ENCODE results near the gene CELF2.

Gene CELF2

DNA sequence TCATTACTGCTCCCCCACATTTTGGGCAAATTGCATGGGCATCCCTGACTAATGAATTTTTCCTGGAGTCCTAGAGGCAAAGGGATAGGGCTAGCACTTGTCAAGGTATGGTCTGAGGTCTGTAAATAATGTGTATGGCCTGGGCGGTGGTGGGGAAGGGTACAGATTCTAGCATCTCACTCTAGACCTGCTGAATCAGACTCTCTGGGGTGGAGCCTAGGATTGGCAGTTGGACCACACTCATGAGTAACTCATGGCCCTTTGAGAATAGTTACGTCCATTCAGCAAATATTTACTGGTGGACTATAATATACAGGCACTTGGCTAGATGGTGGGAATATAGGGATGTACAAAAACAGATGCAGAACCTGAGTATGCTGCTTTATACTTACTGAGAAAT is 118.0 kb downstream of the CELF2 start:
- no peak for DNase-seq

- no peak for DNase-seq
These were observed 120.8 kb downstream of the CELF2 start for GRCh38 chr10:11138314-11139033.

DNA sequence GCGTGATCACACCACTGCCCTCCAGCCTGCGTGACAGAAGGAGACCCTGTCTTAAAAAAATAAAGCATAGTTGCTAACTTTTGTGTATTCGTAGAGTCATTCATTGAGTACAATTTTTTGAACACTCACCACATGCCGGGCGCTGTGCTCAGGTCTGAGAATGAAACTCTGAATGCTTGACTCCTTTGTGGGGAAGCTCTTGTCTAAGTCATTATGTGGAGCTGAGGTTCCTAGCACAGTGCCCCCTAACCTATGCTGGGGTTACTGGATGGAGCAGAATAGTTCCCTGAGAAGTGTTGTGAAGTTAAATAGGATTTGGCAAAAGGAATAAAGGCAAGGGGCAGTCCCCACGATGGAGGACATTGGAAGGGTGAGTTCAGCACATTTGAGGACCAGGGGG is 123.3 kb downstream of the CELF2 start:
- no peak for DNase-seq

DNA sequence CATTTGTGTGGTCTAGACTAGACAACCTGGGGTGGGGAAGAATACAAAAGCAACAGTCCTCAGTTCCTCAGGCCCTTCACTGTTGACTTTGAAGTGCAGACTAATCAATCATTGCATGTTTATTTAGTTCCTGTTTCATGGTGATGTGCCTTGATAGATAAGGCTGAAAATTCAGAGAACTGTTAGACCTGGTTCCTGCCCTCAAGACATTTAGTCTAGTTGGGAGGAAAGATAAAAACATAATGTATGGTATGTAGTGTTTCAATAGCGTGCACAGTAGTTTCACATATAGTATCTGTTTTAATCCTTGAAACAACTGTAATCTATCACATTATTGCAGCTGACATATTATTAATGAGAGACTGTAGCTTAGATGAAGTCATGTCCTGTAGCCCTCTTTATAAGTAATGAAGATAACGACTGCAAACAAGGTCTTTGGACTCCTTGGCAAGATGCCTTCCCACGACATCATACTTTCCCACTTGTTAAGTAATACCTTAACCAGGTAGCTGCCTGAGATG is 124.0 kb downstream of the CELF2 start:
- no peak for DNase-seq

GRCh38 chr10:11142777-11143176 is 125.1 kb downstream of the CELF2 start:
- no peak for DNase-seq

GRCh38 chr10:11143242-11143641 is 125.6 kb downstream of the CELF2 start:
- no peak for DNase-seq

DNA sequence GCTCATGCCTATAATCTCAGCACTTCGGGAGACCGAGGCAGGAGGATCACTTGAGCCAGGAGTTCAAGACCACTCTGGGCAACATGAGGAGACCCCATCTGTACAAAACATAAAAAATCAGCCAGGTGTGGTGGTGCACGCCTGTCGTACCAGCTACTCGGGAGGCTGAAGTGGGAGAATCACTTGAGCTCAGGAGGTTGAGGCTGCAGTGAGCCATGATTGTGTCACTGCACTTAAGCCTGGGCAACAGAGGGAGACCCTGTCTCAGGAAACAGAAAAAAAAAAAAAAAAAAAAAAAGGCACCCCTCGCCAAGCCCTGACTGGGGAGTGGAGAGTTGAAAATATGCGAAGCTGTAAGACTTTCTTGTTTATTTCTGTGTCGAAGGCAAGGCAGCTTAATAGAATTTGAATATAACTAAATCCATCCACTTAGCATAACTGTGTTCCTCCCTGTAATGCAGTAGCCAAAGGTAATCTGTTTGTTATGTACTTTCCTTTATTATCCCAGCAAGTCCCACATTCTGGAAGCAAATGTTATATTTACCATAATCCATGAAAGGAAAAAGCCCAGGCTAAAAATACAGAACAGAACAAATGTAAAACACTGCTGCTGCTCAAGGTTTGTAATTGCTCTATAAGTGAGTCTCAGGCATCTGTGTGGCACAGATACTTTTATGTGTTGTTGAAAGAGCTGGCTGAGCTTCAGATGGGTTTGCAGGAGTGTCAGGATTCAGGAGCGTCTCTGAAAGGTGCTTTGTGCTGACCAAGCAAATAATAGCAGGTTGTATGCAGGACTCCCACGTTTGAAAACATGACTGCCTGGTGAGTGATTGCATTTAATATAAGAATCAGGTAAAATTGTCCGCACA is 127.2 kb downstream of the CELF2 start:
- no peak for DNase-seq

DNA sequence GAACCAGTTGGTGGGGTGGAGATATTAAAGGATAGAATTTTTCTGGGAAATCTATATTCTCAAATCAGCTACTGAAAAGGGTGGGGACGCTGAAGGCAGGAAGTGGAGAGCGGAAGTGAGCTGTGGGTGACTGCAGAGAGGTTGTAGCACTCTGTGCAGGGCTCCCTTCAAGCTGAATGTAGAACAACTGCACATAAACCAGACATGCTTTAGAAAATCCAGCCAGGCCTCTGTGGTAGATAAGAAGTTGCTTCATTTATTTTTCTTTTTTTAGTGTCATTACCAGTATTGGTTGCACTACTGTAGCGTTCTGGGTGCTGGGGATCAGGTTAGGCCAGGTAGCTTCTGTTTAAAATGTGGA is 127.8 kb downstream of the CELF2 start:
- no peak for DNase-seq

DNA sequence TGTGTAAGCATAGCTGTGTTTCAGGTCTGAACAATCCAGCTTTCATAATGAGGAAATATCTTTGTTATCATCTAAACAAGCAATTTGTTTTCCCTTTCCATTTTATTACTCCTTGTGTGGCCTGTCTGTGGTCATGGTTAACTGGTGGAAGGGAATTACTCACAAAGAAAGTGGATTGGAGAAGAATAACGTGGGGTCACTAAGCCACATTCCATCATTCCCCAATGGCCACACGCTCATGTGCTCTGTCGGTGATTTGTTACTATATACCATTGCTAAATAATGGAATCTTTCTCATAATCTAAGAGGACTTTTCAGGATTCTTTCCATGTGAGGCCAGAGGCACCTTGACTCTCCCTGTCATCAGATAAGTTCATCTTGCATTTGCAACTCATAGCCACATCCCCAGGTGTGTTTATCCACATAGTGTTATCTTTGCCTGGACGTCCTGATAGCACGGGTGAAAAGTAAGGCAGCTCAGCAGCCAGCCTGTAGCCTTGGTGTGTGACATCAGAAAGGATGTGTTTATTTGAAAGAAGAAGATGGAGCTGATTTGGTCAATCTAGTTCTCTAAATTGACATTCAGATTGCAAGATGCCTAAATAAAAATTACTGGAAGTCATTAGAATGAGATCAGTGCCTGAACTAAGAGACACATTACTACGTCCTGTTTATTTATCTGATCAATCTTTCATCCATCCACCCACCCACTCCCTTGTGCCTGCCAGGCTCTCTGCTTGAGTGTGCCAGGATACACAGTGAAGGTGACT is 128.9 kb downstream of the CELF2 start:
- DNase-seq: peak; percentile 49

- DNase-seq: no peak
These were observed 130.1 kb downstream of the CELF2 start for GRCh38 chr10:11147722-11148121.

- DNase-seq: no peak
These were observed 130.7 kb downstream of the CELF2 start for GRCh38 chr10:11148142-11149028.

GRCh38 chr10:11149807-11150141 is 132.1 kb downstream of the CELF2 start:
- DNase-seq: peak; percentile 14

GRCh38 chr10:11150231-11150731 is 132.6 kb downstream of the CELF2 start:
- no peak for DNase-seq

GRCh38 chr10:11150879-11151415 is 133.3 kb downstream of the CELF2 start:
- no peak for DNase-seq

DNA sequence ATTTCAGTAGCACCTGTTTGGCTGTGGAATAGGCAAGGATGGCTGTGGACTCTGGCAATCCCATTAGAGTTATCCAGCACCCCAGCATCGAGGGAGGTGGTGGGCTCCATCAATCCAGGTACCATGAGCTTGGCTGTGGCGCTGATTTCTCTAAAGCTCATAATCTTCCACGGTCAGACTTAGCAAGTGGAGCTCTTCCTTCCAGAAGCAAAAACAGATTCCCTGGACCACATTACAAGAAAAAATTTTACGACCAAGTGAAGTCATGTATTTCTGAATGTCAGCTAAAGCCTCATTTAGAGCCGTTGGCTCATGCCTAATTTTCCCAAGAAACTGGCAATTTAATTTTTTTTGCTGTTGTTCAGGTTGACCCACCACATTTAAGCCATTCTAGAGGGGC is 135.1 kb downstream of the CELF2 start:
- DNase-seq: no peak

DNA sequence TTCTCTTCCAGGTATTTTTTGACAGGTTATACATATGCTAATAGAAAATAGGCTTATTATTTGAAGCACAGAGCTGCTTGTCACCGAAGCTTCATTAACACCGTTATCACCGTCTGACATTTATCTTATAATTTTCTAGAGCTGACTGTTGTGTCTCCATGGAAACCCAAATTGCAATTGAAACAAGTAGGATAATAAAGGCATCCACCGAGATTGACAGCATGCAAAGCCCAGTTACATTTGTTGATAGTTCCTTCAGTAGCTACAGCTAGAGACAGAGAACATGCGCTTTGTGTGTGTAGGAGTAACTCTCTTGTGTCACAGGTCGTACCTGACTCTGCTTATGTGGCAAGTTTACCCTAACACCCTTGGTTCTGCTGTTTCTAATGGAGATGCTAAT is 135.6 kb downstream of the CELF2 start:
- DNase-seq: no peak

- DNase-seq: no peak
These were observed 136.1 kb downstream of the CELF2 start for GRCh38 chr10:11153766-11154165.

- DNase-seq: no peak
These were observed 136.7 kb downstream of the CELF2 start for GRCh38 chr10:11154333-11154732.

GRCh38 chr10:11154849-11155498 is 137.3 kb downstream of the CELF2 start:
- peak; percentile 68 for DNase-seq

GRCh38 chr10:11156480-11156879 is 138.8 kb downstream of the CELF2 start:
- no peak for DNase-seq

Measured in fibroblast of skin of abdomen (primary cell).